ENCODE results near the gene MRM1. TPM values are rescaled to one million over a fixed set of nuclear protein-coding genes. Genes with fewer than 3 reads are reported as not detected.

The MRM1 gene
- polyA plus RNA-seq, 1 donor (not counting 4 experiments of a cell fraction or from before 2014, with no cell fraction given): 3.8 TPM

DNA sequence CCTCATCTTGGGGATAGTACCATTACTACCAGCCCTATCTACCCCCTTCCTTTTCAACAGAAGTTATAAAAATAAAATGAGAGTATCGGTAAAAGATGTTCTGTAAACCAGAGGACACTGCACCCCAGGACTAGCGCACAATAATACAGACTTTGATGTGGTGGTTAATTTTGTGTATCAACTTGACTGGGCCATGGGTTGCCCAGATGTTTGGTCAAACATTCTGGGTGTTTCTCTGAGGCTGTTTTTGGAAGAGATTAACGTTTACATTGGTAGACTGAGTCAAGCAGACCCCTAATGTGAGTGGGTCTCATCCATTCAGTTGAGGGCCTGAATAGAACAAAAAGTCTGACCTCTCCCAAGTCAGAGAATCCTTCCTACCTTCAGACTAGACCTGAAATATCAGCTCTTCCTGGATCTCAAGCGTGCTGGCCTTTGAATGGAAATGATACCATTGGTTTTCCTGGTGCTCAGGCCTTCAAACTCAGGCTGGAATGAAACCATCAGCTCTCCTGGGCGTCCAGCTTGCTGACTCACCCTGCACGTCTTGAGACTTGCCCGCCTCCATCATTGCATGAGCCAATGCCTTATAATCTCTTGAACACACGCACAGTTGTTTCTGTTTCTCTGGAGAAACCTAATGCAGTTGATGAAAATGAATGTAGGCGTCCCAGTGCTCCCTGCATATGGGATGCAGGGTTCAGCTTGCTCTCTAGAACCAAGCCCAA lies 10.1 kb downstream of the MRM1 start:
- Histone ChIP-seq H3K27me3 (ENCODE audit: control insufficient read depth, extremely low read depth, insufficient read depth, low read length) (no peaks in the 10 kb centered on the region), H4K20me1 (ENCODE audit: control insufficient read depth, extremely low read depth, insufficient read depth, low read length) (no peaks in the 10 kb centered on the region), H3K9me1 (ENCODE audit: control insufficient read depth, extremely low read depth, insufficient read depth, low read length) (no peaks in the 10 kb centered on the region), H3K36me3 (ENCODE audit: control insufficient read depth in 2 of 2, extremely low read depth in 1 of 2, insufficient read depth in 2 of 2, low read length in 2 of 2) (no peaks in the 10 kb centered on the region), H3K79me2 (ENCODE audit: control insufficient read depth, insufficient read depth, low read length) (no peaks in the 10 kb centered on the region), H3K9me3 (ENCODE audit: control insufficient read depth, low read depth, low read length) (no peaks in the 10 kb centered on the region), H3K4me2 (ENCODE audit: control insufficient read depth, extremely low read depth, insufficient read depth, low read depth, low read length) (peak overlapping the region; percentile 42), H3K9ac (ENCODE audit: control insufficient read depth, extremely low read depth, insufficient read depth, low read length) (peak overlapping the region; percentile 49), H3K4me1 (ENCODE audit: control insufficient read depth, extremely low read depth, insufficient read depth, low read length) (peaks cover 28% of the 10 kb centered on the region), H3K27ac (ENCODE audit: control insufficient read depth, insufficient read depth, low read length) (peak overlapping the region; percentile 82), H3K4me3 (ENCODE audit: control insufficient read depth in 2 of 3, extremely low read depth in 1 of 3, insufficient read depth in 2 of 3, low read depth in 1 of 3, low read length in 3 of 3) (no peak overlapping the region), H2AFZ (ENCODE audit: control insufficient read depth, low read length) (no peak overlapping the region)
- dilution Hi-C loops (cut with MboI; ENCODE audit: extremely low pct_ligation_motif_present, low sequenced_read_pairs): no loop called here
- no peak for TF ChIP-seq EZH2 (IDR thresholded peaks at IDR 0.05; ENCODE audit: low read length)
- TF ChIP-seq, protein P1, sequence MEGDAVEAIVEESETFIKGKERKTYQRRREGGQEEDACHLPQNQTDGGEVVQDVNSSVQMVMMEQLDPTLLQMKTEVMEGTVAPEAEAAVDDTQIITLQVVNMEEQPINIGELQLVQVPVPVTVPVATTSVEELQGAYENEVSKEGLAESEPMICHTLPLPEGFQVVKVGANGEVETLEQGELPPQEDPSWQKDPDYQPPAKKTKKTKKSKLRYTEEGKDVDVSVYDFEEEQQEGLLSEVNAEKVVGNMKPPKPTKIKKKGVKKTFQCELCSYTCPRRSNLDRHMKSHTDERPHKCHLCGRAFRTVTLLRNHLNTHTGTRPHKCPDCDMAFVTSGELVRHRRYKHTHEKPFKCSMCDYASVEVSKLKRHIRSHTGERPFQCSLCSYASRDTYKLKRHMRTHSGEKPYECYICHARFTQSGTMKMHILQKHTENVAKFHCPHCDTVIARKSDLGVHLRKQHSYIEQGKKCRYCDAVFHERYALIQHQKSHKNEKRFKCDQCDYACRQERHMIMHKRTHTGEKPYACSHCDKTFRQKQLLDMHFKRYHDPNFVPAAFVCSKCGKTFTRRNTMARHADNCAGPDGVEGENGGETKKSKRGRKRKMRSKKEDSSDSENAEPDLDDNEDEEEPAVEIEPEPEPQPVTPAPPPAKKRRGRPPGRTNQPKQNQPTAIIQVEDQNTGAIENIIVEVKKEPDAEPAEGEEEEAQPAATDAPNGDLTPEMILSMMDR (optimal IDR thresholded peaks at IDR 0.05 in 1 of 3, IDR thresholded peaks at IDR 0.05 in 1 of 3, conservative IDR thresholded peaks at IDR 0.05 in 1 of 3; ENCODE audit: extremely low read depth in 1 of 3, insufficient read depth in 2 of 3, low read length in 3 of 3): no peak
- no peak for DNase-seq (ENCODE audit: low read depth, low spot score)
- no peak for FAIRE-seq

DNA sequence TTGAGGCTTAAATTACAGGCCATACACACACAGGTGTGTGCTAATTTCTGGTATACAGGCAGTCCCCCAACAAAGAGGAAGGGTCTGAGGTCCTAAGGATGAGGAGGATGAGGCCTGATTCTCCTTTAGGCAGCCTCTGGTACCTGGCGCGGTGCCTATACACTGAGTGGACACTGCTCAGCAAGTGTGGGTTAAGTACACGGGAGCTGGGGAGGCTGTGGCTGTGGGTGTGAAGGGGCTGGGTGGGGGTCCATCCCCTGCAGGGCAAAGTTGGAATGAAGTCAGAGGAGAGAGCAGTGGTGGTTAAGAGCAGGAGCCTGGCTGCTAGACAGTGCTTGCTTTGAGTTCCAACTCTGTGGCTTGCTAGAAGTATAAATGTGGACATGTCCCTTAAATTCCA lies 10.9 kb downstream of the MRM1 start:
- TF ChIP-seq, protein P1 (optimal IDR thresholded peaks at IDR 0.05 in 1 of 3, IDR thresholded peaks at IDR 0.05 in 1 of 3, conservative IDR thresholded peaks at IDR 0.05 in 1 of 3; ENCODE audit: extremely low read depth in 1 of 3, insufficient read depth in 2 of 3, low read length in 3 of 3): no peak
- TF ChIP-seq EZH2 (IDR thresholded peaks at IDR 0.05; ENCODE audit: low read length): no peak
- Histone ChIP-seq H3K79me2 (ENCODE audit: control insufficient read depth, insufficient read depth, low read length) (no peaks in the 10 kb centered on the region), H3K9ac (ENCODE audit: control insufficient read depth, extremely low read depth, insufficient read depth, low read length) (peak overlapping the region; percentile 49), H3K36me3 (ENCODE audit: control insufficient read depth in 2 of 2, extremely low read depth in 1 of 2, insufficient read depth in 2 of 2, low read length in 2 of 2) (no peaks in the 10 kb centered on the region), H3K27me3 (ENCODE audit: control insufficient read depth, extremely low read depth, insufficient read depth, low read length) (no peaks in the 10 kb centered on the region), H3K27ac (ENCODE audit: control insufficient read depth, insufficient read depth, low read length) (peak overlapping the region; percentile 82), H2AFZ (ENCODE audit: control insufficient read depth, low read length) (no peak overlapping the region), H4K20me1 (ENCODE audit: control insufficient read depth, extremely low read depth, insufficient read depth, low read length) (no peaks in the 10 kb centered on the region), H3K4me3 (ENCODE audit: control insufficient read depth in 2 of 3, extremely low read depth in 1 of 3, insufficient read depth in 2 of 3, low read depth in 1 of 3, low read length in 3 of 3) (no peak overlapping the region), H3K9me1 (ENCODE audit: control insufficient read depth, extremely low read depth, insufficient read depth, low read length) (no peaks in the 10 kb centered on the region), H3K9me3 (ENCODE audit: control insufficient read depth, low read depth, low read length) (no peaks in the 10 kb centered on the region), H3K4me1 (ENCODE audit: control insufficient read depth, extremely low read depth, insufficient read depth, low read length) (peaks cover 28% of the 10 kb centered on the region), H3K4me2 (ENCODE audit: control insufficient read depth, extremely low read depth, insufficient read depth, low read depth, low read length) (peak overlapping the region; percentile 42)
- no peak for DNase-seq (ENCODE audit: low read depth, low spot score)
- no peak for FAIRE-seq
- dilution Hi-C loops (cut with MboI; ENCODE audit: extremely low pct_ligation_motif_present, low sequenced_read_pairs): no loop called here

Measured in keratinocyte (primary cell).